Stimulated activated naive CD8-positive, alpha-beta T cell treated with anti-CD3 and anti-CD28 coated beads, Interleukin-15, amount 100 ng/mL, for 72 hours (primary cell): Measurements from ENCODE around the gene TRIM46.
A peak's percentile ranks its signal among the peaks of the same experiment; 100 is the strongest.
"Not testable (repeated sequence)": the region's sequence is repeated elsewhere in the genome, so short reads cannot be mapped to it uniquely, and the experiment has no call there.

Source experiments
- ATAC-seq: fragments of 150-1000 bp; cut with Tn5 transposase; 2 replicates; pipeline ENCODE4 v1.10.0; 2021; ENCODE audit warnings: mild to moderate bottlenecking, moderate library complexity
- DNase-seq, 2 donors: peaks; one replicate each; pipeline ENCODE4 v3.0.0; 2021 to 2022
- H3K27ac Mint-ChIP-seq, 2 donors: one replicate each; pipeline ENCODE4 v1.8.0; 2022; ENCODE audit warnings: mild to moderate bottlenecking in 2 of 2, mixed read lengths in 2 of 2, moderate library complexity in 2 of 2
- H3K27me3 Mint-ChIP-seq: one replicate; pipeline ENCODE4 v1.8.0; 2022; ENCODE audit warnings: mixed read lengths
- H3K4me1 Mint-ChIP-seq: one replicate; pipeline ENCODE4 v1.8.0; 2022; ENCODE audit warnings: mild to moderate bottlenecking, mixed read lengths
- H3K4me3 Mint-ChIP-seq, 2 donors: one replicate each; pipeline ENCODE4 v1.8.0; 2022; ENCODE audit warnings: mild to moderate bottlenecking in 2 of 2, mixed read lengths in 2 of 2, moderate library complexity in 1 of 2
- H3K9me3 Mint-ChIP-seq, 2 donors: one replicate each; pipeline ENCODE4 v1.8.0; 2022; ENCODE audit warnings: mixed read lengths in 2 of 2

TRIM46 gene

DNA sequence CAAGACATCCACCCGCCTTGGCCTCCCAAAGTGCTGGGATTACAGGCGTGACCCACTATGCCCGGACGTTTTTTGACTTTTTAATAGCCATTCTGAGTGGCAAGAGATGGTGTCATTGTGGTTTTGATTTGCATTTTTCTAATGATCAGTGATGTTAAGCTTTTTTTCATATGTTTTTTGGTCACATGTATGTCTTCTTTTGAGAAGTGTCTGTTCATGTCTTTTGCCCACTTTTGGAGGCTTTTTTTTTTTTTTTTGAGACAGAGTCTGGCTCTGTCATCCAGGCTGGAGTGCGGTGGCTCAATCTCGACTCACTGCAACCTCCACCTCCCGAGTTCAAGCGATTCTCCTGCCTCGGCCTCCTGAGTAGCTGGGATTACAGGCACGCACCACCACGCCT lies 9.0 kb upstream of the TRIM46 start:
- ATAC-seq, DNase-seq, H3K27me3 Mint-ChIP-seq, H3K27ac Mint-ChIP-seq, H3K9me3 Mint-ChIP-seq, H3K4me3 Mint-ChIP-seq: not testable (repeated sequence)
- H3K4me1 Mint-ChIP-seq, result peaks cover 17% of the 10 kb centered on the region

DNA sequence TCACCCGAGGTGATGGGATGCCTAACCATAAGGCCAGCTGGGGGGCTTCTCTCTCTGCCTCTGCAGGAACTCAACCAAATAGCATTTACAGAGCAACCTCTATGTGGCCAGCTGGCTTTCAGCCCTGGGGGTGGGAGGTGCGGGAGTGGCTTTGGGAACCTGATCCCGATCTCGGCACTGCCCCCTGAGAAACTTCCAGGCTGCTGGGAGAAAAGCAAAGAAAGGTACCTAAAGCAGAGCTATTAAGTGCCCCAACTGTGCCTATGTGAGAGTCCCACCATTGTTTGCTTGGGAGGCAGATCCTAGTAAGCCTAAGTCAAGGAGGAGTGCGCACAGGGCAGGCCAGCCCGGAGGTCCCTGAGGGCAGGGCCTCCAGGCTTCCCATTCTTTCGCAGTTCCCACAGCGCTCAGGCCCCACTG lies 7.6 kb upstream of the TRIM46 start:
- DNase-seq (no peak), ATAC-seq (no peak)
- no peak overlapping the region for H3K4me3 Mint-ChIP-seq

GRCh38 chr1:155166471-155167165 lies 7.0 kb upstream of the TRIM46 start:
- H3K27ac Mint-ChIP-seq, result peak overlapping the region; percentile 46 to 88
- peak overlapping the region; percentile 74 to 85 for H3K4me3 Mint-ChIP-seq
- DNase-seq, result no peak
- ATAC-seq, result peak; percentile 24
- H3K9me3 Mint-ChIP-seq, result no peaks in the 10 kb centered on the region
- peaks cover 24% of the 10 kb centered on the region for H3K4me1 Mint-ChIP-seq
- peaks cover 7% of the 10 kb centered on the region for H3K27me3 Mint-ChIP-seq

More for the DNA sequence above, 7.6 kb upstream of the TRIM46 start:
- Mint-ChIP-seq H3K9me3 (no peaks in the 10 kb centered on the region), H3K4me1 (peaks cover 18% of the 10 kb centered on the region), H3K27ac (no peak overlapping the region), H3K27me3 (peaks cover 7% of the 10 kb centered on the region)

DNA sequence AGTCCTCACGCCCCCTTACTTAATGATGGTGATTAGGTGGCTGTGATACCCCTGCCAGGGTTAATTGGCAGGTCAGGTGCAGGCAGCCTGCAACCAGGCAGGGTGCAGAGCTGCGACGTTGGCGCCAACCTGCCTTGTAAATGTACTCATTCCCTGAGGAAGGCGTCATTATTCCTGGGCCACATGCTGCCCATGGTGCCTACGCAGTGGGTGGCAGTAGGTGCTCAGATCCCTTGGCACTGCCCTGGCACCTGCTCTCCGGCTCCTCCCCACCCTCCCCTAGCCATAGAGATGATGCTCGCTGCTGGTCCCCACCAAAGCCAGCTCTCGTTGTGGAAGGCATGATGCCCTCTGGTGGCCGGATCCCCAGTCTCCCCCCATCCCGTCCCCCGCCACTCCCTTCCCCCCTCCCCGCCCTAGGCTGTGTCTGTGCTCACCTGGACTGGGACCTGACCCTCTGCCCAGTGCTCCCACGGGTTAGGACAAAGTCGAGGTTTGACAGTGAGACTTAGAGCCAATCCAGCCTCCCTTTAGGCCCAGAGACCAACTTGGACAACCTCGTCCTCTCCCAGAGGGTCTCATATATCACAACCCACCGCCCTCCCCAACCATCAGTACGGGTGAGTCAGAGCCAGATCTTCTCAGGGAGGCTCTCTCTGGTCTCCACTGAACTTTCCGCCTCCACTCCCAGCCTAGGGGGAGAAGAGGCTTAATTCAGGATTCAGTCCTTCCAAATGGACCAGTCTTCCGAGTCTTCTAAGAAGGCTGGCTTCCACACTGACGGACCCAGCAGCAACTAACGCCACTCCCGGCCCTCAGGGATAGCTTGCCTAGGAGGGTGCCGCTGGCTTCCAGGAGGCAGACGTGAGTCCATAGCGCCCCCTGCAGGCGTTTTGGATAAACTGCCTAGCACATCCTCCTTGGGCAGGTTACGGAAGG lies 6.2 kb upstream of the TRIM46 start:
- peak overlapping the region; percentile 74 to 85 for H3K4me3 Mint-ChIP-seq
- DNase-seq, result peak; percentile 85 to 87
- peak overlapping the region; percentile 22 to 82 for H3K27ac Mint-ChIP-seq
- no peaks in the 10 kb centered on the region for H3K9me3 Mint-ChIP-seq
- peaks cover 31% of the 10 kb centered on the region for H3K4me1 Mint-ChIP-seq
- H3K27me3 Mint-ChIP-seq, result peaks cover 7% of the 10 kb centered on the region
- peak; percentile 86 for ATAC-seq

- ATAC-seq, H3K9me3 Mint-ChIP-seq, H3K27me3 Mint-ChIP-seq, DNase-seq: not testable (repeated sequence)
- H3K4me3 Mint-ChIP-seq, result peak overlapping the region in 1 of 2 donors; percentile 85
- peaks cover 32% of the 10 kb centered on the region for H3K4me1 Mint-ChIP-seq
- H3K27ac Mint-ChIP-seq, result peak overlapping the region in 1 of 2 donors; percentile 30
These were observed 5.6 kb upstream of the TRIM46 start for GRCh38 chr1:155168105-155168445.

GRCh38 chr1:155168456-155169210 lies 5.0 kb upstream of the TRIM46 start:
- Mint-ChIP-seq H3K27me3 (peaks cover 7% of the 10 kb centered on the region), H3K27ac (no peak overlapping the region), H3K4me1 (peaks cover 38% of the 10 kb centered on the region), H3K9me3 (no peaks in the 10 kb centered on the region), H3K4me3 (no peak overlapping the region)
- DNase-seq, result no peak
- no peak for ATAC-seq

DNA sequence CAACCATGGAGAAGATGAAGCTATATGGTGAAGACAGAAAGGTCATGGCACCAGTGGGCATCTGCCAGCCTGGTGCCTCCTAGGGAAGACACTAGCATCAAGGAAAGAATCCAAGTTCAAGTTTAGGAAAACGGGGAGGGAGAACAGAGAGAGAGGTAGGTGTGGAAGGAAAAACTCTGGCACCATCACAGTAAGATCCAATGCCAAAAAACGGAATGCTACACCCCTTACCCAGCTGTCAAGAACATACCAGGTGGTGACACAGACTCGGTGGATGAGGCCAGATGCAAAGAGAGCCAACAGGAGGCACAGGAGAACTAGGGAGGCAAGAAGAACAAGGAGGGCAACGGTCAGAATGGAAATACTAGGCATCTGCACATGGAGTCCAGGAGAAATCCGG lies 4.1 kb upstream of the TRIM46 start:
- H3K27ac Mint-ChIP-seq, result peak overlapping the region in 1 of 2 donors; percentile 50
- no peak overlapping the region for H3K4me3 Mint-ChIP-seq
- no peaks in the 10 kb centered on the region for H3K9me3 Mint-ChIP-seq
- DNase-seq, result no peak
- peaks cover 7% of the 10 kb centered on the region for H3K27me3 Mint-ChIP-seq
- H3K4me1 Mint-ChIP-seq, result peaks cover 47% of the 10 kb centered on the region
- no peak for ATAC-seq

DNA sequence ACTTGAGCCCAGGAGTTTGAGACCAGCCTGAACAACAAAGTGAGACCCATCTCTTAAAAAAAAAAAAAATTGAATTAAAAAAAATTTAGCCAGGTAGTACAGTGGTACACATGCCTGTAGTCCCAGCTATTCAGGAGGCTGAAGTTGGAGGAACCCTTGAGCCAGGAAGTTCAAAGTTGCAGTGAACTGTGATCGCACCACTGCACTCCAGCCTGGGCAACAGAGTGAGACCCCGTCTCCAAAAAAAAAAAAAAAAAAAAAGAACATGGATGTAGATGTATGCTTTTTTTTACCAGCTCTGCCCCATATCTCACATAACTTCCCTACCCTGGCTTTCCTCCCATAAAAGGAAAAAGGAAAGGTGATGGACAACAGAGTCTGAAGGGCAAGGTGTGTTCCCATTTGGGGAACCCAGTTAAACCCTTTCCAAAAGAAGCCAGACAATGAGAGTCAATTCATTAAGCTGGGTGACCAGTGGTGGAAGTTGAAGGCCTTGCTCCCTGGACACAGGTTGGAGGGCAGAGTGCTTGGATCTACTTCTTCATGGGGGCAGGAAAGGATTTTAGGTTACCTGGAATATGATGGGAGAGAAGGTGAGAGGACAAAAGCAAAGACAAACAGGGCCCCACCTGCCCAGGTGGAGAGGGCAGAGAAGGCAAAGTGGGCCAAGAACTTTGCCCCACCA lies 3.4 kb upstream of the TRIM46 start:
- H3K27me3 Mint-ChIP-seq, result peaks cover 7% of the 10 kb centered on the region
- no peak overlapping the region for H3K4me3 Mint-ChIP-seq
- H3K4me1 Mint-ChIP-seq, result peaks cover 54% of the 10 kb centered on the region
- H3K9me3 Mint-ChIP-seq, result no peaks in the 10 kb centered on the region
- no peak for DNase-seq
- no peak for ATAC-seq
- no peak overlapping the region for H3K27ac Mint-ChIP-seq

GRCh38 chr1:155170806-155171205 lies 2.8 kb upstream of the TRIM46 start:
- peak overlapping the region in 1 of 2 donors; percentile 29 for H3K4me3 Mint-ChIP-seq
- peaks cover 60% of the 10 kb centered on the region for H3K4me1 Mint-ChIP-seq
- peaks cover 7% of the 10 kb centered on the region for H3K27me3 Mint-ChIP-seq
- ATAC-seq, result no peak
- no peak overlapping the region for H3K27ac Mint-ChIP-seq
- no peaks in the 10 kb centered on the region for H3K9me3 Mint-ChIP-seq
- no peak for DNase-seq

- H3K4me1 Mint-ChIP-seq, result peaks cover 67% of the 10 kb centered on the region
- ATAC-seq (peak; percentile 37), DNase-seq (no peak)
- H3K9me3 Mint-ChIP-seq, result no peaks in the 10 kb centered on the region
- H3K27ac Mint-ChIP-seq, result peak overlapping the region; percentile 77 to 99
- H3K4me3 Mint-ChIP-seq, result peak overlapping the region; percentile 96 to 99
- peaks cover under 1% of the 10 kb centered on the region for H3K27me3 Mint-ChIP-seq
These were observed 1.6 kb upstream of the TRIM46 start for GRCh38 chr1:155171836-155172731.

- Mint-ChIP-seq H3K27me3 (no peaks in the 10 kb centered on the region), H3K9me3 (no peaks in the 10 kb centered on the region), H3K4me3 (peak within 1 kb of the TSS; percentile 96 to 99), H3K27ac (peak within 1 kb of the TSS; percentile 99), H3K4me1 (peaks cover 64% of the 10 kb centered on the region)
- ATAC-seq, result peak; percentile 86
- DNase-seq, result peak; percentile 93 to 96
These were observed 744 bp upstream of the TRIM46 start, which contains the start of gene KRTCAP2 for GRCh38 chr1:155172732-155173477. KRTCAP2 (minus strand) TSS chr1:155173304; CDS start chr1:155173224, 80 bp downstream.

DNA sequence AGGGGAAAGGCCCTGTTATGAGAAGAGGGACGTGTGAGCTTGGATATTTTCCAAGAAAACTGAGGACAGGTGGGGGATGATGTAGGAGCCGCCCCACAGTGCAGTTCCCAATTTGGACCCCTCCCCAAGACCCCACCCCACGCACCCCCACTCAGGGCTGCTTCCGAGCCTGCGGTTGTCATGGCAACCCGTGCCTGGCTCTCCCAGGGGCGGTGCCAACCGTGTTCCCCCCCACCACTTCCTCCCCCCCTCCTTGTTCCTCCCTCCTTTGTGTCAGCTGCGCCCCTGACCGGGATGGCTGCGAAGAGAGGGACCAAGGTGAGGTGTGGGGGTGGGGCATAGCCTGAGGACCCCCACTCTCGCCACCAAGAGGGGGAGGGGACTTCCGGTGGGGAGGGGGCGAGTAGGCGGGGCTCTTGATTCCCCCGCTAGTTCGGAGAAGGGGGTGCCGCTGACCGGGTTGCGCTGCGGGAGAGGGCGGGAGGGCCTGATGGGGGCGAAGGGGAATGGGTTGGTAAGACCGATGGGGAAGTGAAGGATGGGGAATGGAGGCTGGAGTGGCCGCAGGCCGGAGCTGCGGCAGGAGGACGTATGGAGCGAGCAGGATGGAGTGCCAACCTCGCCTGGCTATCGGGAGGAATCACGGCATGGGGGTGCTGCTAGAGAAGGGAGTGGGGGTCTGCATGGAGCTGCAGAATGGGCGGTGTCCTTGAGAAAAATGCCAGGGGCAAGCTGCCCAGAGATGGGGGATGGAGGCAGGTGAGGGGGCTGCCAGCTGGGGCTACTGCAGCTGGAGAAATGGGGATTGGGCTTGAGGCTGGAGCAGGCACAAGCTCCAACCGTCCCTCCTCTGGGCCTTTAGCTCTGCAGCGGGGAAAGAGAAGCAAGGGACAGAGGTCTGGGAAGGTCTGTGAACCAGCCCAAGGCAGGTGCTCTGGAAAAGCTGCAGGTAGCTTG lies 953 bp downstream of the TRIM46 start:
- H3K27ac Mint-ChIP-seq, result peak overlapping the region; percentile 99
- H3K27me3 Mint-ChIP-seq, result no peaks in the 10 kb centered on the region
- ATAC-seq (no peak), DNase-seq (peak in 1 of 2 donors; percentile 57)
- H3K9me3 Mint-ChIP-seq, result no peaks in the 10 kb centered on the region
- H3K4me1 Mint-ChIP-seq, result peaks cover 61% of the 10 kb centered on the region
- peak overlapping the region; percentile 96 to 99 for H3K4me3 Mint-ChIP-seq
